Measurements from ENCODE around the gene COPG1.
"Not testable (repeated sequence)": the region's sequence is repeated elsewhere in the genome, so short reads cannot be mapped to it uniquely, and the experiment has no call there.

COPG1 gene

DNA sequence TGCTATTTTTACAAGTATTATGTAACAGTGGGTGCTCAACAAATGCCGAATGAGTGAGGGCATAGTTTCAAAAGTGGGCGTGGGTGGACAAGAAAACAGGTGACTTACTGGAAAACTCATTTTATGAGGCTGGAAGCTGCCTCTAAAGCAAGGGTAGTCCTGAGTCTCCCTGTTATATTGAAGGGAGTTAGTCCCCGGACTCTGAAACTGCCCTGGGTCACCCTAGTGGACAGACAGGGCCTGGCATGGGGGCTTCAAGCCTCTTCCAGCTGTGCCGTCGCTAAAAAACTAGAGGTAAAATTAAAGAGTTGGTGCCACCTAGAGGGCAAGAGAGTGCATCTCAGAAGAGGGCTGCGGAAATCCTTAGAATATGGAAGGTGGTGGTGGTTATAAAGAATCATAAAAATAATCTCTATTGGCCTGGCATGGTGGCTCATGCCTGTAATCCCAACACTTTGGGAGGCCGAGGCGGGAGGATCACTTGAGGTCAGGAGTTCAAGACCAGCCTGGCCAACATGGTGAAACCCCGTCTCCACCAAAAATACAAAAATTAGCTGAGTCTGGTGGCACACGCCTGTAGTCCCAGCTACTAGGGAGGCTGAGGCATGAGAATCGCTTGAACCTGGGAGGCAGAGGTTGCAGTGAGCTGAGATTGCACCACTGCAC is 3.6 kb upstream of the COPG1 start:
- peak; percentile 81 for DNase-seq

DNA sequence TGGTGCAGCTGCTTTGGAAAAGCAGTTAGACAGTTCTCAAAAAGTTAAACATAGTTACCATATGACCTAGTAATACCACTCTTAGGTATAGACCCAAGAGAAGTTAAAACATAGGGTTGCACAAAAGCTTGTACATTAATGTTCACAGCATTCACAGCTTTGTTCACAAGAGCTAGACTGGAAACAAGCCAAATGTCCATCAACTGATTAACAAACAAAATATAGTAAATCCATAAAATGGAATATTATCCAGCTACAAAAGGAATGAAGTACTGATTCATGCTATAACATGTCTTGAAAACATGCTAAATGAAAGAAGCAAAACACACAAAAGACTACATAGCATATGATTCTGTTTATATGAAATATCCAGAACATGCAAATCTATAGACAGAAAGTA is 2.8 kb upstream of the COPG1 start:
- no peak for DNase-seq

DNA sequence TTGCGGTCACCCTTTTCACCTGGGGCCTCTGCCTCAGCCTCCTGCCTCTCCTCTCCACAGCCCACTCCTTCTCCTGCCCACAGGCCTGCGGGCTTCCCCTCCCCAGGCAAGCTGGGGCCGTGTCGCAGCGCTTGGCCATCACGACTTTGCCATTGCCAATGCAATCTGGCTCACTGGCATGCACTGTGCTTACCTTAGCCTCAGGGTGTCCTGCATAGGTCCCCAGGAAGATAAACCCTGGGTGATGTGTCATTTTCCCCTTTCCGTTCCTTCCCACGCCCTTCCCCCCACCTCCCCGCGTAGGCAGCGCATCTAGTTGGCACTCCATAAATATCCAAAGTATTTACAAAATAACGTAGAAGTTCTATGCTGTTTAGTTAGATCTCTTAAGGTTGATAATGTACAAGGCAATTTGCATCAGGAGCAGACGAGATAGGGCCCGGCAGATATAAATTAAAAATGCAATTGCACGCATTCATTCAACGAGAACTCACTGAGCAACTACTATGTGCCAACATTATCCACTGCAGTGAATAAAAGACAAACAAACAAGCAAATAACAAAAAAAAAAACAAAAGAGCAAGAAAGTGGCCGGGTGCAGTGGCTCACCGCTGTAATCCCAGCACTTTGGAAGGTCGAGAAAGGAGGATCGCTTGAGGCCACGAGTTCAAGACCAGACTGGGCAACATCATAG is 973 bp upstream of the COPG1 start:
- no peak for DNase-seq

DNA sequence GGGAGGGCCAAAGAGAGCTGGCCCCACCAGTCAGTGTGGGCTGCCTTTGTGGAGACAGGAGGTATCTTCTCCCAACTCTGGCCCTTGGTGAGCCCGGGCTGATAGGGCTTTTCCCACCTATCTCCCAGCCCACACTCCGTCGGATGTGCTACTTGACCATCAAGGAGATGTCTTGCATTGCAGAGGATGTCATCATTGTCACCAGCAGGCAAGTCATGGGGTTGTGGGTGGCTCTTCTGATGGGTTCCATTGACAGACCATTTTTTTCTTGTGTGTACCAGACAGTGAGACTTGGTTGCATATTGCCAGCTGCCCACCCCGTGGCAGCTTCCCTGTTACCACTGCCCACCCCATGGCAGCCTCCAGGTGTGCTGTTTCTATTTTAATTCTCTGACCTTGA is 3.3 kb downstream of the COPG1 start:
- no peak for DNase-seq

- no peak for DNase-seq
Measured at GRCh38 chr3:129254536-129255230, 5.3 kb downstream of the COPG1 start.

GRCh38 chr3:129256270-129256669 is 6.9 kb downstream of the COPG1 start:
- DNase-seq, result no peak

- DNase-seq, result no peak
Measured at GRCh38 chr3:129257609-129258008, 8.2 kb downstream of the COPG1 start.

DNA sequence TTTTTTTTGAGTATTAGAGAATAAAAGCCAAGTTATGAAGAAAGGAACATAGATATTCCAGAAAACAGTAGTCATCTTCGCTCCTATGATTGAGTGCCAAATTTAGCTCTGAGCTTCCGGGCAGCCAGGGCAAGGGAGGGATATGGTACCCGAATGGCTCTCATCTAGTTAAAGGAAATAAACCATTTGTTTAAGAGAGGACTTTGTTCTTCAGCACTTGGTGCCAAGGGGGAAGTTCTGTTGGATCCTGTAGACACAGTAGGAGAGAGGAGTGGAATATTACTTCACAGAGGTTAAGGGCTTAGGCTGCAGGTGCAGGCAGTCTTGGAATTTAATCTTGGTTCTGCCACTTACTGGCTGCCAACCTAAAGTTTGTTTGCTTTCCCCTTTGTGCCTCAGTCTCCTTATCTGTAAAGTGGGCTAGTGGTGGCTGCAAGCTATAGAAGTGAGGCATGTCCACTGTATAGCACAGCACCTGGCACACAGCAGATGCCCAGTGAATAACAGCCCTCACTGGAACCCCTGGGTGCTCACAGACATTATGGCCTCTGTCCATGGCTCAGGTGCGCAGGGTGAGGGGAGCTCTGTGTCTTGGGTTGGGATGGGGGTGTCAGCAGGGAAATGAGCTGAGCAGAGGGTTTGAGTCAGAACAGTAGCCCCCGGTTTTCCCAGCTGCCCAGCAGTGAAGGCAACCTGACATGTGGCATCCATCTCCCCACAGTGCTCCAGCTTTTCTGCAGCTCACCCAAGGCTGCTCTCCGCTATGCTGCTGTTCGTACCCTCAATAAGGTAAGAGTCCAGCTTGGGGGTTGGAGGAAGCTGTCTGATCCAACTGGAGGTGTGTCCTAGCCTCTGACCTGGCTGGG is 10.4 kb downstream of the COPG1 start:
- no peak for DNase-seq

DNA sequence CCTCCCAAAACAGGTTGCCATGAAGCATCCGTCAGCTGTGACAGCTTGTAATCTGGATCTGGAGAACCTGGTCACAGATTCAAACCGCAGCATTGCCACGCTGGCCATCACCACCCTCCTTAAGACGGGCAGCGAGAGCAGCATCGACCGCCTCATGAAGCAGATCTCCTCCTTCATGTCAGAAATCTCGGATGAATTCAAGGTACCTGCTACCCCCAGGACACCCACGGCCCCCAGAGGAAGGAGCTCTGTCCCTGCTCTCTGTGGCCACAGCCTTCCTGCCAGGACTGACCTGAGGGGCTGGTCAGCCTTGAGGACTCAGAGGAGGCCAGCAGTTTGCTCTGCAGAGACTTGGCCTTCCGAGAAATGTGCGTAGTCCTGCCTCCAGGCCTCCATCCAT is 11.2 kb downstream of the COPG1 start:
- DNase-seq, result no peak

DNA sequence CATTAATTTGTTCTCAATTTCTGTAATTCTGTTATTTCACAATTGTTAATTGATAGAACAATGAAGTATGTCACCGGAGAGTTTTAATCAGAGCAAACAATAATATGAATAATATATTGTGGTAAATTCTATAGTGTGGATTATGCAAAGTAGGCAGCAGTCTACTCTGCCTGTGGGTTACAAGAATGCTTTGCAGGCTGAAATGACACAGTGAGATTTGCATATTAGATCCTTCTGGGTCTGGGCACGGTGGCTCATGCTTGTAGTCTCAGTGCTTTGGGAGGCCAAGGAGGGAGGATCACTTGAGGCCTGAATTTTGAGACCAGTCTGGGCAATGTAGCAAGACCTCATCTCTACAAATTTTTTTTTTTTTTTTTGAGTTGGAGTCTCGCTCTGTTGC is 12.5 kb downstream of the COPG1 start:
- DNase-seq, result no peak

- no peak for DNase-seq
Measured at GRCh38 chr3:129263161-129263910, 13.9 kb downstream of the COPG1 start.

DNA sequence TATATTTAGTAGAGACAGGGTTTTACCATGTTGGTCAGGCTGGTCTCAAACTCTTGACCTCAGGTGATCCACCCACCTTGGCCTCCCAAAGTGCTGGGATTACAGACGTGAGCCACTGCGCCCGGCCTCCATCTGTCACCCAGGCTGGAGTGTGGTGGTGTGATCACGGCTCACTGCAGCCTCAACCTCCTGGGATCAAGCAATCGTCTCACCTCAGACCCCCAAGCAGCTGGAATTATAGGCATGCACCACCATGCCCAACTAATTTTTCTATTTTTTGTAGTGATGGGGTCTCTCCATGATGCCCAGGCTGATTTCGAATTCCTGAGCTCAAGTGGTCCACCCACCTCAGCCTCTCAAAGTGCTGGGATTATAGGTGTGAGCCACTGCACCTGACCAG is 15.6 kb downstream of the COPG1 start:
- DNase-seq, result not testable (repeated sequence)

DNA sequence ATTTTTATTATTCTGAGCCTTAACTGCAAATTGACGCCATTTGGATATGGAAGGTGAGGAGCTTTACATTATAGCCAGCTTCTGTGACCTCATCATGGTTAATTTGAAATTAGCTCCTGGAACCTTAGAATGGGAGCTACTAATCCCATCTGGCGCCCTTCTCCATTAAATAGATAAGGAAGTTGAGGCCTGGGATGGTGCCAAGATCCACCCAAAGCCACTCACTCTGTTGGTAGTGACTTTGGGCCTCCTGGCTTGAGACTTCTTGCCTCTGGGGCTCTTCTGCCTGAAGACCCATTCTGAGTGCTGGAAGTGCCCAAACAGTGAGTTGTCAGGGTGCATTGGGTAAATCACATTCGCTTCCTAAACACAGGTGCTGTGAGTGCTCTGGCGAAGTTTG is 17.2 kb downstream of the COPG1 start:
- DNase-seq, result no peak

GRCh38 chr3:129268396-129268795 is 19.0 kb downstream of the COPG1 start:
- DNase-seq, result no peak

DNA sequence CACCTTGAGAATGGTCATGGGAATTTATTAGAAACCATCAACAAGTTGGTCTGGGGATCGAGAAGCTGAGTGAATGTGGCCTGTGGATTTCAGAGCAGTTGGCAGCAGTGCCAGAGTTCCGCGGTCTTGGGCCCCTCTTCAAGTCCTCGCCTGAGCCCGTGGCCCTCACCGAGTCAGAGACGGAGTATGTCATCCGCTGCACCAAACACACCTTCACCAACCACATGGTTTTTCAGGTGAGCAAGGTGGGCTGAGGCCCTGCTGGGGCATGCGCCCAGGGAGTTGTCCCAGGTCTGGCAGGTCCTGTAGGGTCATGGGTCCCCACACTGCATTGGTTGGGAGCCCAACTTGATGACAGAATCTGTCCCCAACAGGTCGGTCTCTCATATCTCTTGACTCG is 22.3 kb downstream of the COPG1 start:
- DNase-seq, result no peak

- DNase-seq, result no peak
Measured at GRCh38 chr3:129276385-129276784, 27.0 kb downstream of the COPG1 start.

DNA sequence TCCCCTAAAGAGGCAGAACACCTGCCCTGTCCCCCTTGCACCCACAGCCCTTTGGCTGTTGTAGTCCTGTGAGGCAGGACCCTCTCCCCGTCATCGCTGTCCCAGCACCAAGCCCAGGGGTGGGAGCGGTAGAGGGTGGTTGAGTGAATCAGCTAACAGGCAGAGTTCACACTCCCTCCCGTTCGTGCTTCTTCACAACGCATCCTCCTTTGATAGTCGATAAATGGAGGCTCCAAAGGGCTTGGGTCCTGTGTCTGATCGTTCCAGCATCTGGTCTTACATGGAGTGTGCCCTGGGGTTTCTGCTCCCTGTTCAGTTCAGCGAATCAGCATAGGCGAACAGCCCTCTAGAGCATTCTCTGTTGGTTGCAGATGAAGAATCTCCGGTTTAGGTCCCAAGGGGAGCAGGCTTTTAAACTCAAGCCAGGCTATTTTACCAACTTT is 28.4 kb downstream of the COPG1 start:
- DNase-seq, result no peak

GRCh38 chr3:129278439-129278965 is 29.1 kb downstream of the COPG1 start, which contains the start of gene HMCES:
Gene HMCES (plus strand): TSS chr3:129278870. CDS start chr3:129279733, 863 bp downstream.
- peak; percentile 94 for DNase-seq

DNA sequence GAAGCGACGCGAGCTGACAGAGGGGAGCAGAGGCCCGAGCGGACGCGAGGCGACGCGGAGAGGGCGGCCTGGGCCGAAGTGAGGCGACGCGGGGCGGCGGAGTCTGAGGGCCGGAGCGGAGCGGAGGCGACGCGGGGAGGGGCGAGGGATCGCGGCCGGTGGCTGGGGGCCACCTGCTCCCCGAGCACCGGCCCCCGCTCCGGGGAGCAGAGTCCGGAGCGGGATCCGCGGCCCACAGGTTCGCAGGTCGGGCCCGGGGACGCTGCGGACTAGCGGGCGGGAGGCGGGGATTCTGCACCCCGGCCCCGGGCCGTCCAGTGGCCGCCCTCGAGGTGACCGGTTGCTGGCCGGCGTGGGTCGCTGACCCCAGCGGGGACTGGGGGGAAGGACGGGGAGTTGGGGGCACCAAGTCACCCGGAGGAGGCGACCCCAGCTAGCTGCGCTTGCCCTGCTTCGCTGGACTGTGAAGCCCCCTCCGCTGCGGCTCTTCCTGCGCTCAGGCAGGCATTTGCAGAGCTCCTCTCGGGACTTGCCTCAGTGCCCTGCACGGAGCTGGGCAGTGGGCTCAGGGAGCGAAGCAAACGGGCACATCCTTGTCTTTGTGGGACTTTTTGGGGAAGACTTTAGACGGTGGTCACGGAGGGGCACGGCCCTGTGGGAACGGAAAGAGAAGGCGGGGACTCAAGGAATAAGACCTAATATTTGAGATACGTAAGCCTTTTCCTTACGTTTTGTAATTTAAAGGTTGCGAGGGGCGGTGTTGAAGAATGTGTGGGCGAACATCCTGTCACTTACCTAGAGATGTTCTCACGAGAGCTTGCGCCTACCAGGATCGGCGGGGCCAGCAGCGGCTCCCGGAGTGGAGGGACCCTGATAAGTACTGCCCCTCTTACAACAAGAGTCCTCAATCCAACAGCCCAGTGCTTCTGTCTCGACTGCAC is 29.8 kb downstream of the COPG1 start:
- DNase-seq, result peak; percentile 65

- no peak for DNase-seq
Measured at GRCh38 chr3:129280183-129280582, 30.8 kb downstream of the COPG1 start.

DNA sequence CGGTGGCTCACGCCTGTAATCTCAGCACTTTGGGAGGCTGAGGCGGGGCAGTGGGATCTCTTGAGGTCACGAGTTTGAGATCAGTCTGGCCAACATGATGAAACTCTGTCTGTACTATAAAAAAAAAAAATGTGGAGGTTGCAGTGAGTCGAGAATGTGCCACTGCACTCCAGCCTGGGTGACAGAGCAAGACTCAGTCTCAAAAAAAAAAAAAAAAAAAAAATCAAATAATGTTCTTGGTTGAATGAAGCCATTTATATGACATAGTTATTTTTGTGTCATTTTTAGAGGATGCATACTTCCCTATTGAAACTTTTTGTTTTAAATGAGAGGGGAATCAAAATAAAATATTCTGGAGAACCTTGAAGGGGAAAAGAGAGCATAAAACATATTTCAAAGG is 32.3 kb downstream of the COPG1 start:
- DNase-seq, result no peak
